GM19238 (cell line): ENCODE measurements around the gene PRLH.

Experiments
- DNase-seq: peaks from one replicate; pipeline ENCODE4 v3.0.0; 2011; ENCODE audit warnings: low spot score; ENCODE audit not compliant: insufficient read length

PRLH gene

DNA sequence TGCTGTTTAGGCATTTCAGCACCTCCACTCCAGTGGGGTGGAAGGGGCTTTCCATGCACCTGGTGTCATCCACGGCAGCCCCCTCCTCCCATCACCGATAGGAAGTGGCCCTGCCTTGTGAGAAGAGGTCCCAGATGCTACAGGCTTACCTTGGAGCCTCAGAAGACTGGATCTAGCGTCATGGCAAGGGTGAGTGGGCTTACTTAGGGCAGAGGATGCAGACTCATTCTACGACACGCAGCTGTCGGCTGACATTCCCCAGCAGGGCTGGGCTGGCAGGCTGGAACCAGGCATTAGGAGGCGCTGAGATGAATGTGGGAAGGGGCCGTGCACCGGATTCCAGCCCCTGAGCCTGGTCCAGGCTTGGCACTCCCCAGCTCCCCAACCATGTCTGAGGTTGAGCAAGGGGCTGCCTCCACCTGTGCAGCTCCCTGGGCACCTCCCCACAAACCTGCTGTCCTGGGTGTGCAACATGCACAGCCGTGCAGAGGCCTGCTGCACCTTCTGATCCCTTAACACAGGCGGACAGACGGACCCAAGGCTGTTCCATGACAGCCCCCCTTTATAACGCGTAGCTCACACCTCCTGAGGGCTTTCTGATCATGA lies 1.7 kb upstream of the PRLH start:
- no peak for DNase-seq

DNA sequence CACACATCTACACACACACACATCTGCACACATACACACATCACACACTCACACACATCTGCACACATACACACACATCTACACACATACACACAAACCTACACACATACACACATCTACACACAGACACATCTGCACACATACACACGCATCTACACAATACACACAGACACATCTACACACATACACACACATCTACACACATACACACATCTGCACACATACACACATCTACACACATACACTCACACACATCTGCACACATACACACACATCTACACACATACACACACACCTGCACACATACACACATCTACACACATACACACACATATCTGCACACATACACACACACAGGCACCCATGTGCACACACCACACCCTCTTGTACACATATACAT lies 400 bp upstream of the PRLH start:
- no peak for DNase-seq

DNA sequence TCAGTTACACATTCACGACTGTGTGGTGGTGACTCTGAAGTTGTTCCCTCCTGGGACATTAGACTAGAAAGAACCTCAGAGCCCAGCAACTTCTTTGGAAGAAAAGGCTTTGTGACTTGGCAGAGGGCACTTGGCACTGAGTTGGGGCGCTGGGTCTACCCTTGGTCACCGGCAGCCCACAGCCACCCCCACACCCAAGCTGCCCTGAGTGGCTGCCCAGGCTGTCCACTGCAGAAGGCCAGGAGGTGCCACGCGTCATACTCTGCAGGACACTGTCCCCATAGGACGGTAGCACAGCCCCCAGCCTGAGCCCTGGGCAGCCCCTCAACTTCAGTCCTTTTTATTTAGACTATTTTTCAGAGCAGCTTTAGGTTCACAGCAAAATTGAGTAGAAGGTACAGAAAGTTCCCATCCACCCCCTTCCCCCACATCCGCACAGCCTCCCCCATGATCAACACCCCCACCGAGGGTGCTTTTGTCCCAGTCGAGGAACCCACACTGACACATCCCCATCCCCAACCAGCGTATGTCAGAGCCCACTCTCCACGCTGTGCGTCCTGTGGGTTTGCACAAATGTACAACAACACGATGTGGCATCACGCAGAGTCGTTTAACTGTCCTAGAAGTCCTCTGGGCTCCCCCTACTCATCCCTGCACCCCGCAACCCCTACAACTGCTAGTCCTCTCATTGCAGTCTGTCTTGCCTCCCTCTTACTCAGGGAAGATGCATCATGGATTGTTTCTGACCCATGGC lies 1.1 kb downstream of the PRLH start:
- no peak for DNase-seq

DNA sequence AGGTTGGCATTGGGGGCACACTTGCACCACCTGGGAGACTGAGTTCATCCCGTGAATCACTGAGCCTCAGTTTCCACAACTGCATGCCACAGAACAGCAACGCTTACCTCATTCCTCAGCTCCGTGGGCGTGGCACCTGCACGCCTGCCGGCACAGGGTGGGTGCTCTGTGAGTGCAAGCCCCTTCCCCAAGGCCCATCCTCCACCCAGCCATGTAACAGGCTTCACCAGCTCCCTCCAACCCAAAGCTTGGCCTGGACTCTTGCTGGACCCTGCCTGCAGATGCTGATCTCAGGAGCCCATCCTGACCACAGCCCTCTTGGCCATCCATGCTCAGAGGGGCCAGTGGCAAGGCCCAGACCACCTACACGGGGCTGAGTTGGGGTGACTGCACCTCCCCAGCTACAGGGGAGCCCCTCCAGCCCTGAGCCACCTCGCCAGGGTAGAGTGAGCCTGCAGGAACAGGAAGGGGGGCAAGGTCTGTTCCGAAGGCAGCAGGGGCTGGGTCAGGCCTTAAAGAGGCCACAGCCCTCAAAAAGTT lies 1.8 kb downstream of the PRLH start:
- no peak for DNase-seq

DNA sequence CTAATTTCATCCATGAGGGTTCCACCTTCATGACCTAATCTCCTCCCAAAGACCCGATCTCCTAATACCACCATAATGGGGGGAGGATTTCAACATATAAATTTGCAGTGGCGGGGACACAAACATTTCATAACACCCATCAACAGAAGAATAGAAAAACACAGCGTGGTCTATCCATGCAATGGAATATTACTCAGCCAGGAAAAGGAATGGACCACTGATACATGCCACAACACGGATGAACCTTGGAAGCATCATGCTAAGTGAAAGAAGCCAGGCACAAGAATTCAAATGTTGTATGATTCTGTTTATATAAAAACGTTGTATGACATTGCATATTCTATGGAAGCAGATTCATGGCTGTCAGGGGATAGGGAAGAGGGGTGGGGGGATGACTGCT lies 2.7 kb downstream of the PRLH start:
- DNase-seq: no peak

DNA sequence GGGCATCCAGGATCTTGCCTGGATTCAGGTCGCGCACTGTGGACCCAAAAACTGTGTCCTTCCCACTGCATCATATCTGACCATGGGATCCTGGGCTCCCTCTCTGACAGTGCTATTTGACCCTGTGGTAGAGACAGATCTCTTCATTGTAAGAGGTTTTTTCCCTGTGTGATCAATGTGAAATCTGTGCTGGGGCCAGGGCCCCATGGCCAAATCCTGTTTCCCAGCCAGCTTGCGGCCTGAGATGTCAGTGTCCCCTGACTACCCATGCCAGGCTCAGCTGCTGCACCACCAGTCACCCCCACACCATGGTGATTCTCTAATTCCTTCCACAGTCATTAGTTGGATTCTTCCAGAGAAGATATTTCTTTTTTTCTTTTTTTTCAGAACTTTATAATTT lies 3.5 kb downstream of the PRLH start:
- no peak for DNase-seq

DNA sequence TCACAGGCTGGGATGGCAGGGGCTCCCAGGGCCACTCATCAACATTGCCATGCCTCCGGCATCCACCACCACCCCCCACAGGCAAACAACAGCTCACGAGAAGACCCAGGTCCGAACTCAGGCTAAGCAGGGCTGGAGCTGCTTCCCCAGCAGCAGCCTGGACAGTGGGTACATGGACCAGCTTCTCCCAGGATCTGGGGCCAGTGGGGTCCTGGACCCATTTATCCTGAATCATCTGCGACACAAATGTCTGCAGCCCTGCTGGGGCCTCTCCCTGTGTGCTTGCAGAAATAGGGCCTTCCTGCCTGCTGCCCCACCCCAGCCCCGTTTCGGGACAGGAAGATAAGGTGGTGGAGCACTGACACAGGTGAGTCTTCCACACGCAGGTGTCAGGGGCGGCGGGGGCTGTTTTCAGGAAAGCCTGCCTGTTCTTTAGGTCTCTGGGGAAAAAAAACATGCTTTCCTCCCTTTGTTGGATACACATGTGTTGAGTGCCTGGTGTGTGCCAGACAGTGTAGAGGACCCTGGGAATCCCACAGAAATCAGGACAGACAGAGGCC lies 4.5 kb downstream of the PRLH start:
- DNase-seq: no peak

DNA sequence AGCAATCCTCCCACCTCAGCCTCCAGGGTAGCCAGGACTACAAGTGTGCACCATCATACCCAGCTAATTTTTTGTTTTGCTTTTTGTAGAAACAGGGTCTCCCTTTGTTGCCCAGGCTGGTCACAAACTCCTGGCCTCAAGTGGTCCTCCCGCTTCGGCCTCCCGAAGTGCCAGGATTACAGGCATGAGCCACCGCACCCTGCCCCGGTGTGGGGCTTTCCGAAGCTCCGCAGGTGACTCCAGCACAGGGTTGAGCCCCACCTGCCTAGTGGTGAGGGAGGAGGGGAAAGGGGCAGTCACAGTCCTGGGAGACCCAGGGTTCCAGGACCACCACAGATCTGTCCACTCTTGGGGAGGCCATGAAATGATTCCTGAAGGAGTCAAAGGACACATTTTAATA lies 5.2 kb downstream of the PRLH start:
- DNase-seq: no peak

DNA sequence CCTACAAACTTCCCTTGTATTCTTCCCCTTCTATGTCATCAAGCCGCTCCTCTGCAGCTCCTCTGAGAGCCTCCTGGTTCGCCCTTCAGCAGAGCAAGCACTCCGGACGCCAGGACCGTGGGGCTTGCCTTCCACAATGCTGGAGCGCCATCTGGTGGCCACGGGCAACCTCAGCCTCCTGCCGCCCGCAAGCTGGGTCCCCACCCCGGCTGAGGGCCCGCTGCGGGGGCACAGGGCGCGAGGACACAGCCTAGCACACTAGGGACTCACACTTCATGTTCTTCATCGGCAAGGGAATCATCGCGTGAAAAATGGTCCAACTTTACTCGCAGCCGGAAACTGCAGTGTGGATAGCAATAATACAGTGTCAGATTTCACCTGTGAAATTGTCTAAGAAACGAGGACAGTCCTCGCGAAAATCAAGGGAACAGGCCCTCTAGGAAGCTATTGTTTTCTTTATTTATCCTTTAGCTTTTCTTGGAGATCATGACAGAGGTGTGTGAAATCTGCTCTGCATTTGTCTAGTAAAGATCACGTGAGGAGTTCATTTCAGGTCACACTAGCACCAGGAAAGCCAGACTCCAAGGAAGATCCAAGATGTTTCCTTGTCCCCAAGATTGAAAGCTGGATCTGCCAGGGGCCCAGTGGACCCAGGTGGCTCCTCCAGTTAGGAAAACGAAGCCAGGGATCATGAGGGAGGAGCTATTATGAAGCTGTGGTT lies 5.8 kb downstream of the PRLH start:
- peak; percentile 98 for DNase-seq

DNA sequence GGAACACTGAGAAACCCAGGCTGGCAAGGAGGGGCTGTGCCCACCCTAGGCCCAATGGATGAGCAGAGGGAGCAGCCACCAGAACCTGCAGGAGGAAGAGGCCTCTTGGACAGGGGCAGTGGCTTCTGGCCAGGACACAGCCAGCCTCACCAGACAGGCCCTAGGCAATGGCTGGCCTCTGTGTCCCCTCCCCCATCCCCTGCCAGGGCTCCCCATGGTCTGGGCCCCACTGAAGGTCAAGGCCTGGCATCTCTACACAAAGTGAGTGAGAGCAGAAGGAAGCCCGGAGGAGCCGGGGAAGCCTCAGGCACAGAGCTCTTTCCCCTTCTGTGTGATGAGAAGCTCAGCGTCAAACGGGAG lies 6.3 kb downstream of the PRLH start:
- DNase-seq: no peak

DNA sequence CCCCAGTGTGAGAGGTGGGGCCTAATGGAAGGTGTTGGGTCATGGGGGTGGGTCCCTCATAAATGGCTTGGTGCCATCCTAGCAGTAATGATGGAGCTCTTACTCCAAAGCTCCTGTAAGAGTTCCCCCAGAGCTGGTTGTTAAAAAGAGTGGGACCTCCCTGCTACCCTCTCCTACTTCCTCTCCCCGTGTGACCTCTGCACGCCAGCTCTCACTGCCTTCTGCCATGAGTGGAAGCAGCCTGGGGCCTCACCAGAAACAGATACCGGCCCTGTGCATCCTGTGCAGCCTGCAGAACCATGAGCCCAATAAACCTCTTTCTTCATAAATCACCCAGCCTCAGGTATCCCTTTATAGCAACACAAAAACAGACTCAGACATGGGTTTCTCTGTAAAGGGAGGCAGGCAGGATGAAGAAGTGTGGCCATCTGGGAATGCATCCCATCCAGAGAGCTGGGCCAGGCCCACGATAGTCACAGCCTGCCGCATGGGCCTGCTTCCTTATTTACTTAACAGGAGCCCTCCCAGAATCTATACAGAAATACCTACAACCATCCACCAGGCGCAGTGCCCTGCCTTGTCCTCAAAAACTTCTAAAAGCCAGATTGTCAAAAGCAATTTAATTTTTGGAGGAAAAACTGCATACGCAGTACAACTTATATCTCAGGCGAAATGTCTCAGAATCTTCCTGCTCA lies 7.5 kb downstream of the PRLH start:
- no peak for DNase-seq

DNA sequence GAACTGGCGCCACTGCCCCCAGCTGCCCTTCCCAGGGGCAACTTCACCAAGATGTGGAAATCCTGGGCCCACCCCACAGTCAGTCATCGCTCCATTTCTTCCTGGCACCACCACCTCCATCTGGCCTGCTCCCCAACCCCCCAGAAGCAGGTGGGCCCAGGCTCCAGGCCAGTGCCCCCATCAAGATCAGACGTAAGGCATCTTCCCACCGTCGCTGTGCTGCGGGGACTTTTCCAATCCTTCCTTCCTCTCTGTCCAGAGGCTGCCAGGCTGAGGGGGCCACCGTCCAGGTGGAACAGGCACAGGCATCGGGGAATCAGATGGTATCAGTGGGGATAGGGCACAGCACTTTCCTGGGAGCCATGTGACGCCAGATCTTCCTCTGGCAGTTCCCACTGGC lies 8.1 kb downstream of the PRLH start:
- no peak for DNase-seq

DNA sequence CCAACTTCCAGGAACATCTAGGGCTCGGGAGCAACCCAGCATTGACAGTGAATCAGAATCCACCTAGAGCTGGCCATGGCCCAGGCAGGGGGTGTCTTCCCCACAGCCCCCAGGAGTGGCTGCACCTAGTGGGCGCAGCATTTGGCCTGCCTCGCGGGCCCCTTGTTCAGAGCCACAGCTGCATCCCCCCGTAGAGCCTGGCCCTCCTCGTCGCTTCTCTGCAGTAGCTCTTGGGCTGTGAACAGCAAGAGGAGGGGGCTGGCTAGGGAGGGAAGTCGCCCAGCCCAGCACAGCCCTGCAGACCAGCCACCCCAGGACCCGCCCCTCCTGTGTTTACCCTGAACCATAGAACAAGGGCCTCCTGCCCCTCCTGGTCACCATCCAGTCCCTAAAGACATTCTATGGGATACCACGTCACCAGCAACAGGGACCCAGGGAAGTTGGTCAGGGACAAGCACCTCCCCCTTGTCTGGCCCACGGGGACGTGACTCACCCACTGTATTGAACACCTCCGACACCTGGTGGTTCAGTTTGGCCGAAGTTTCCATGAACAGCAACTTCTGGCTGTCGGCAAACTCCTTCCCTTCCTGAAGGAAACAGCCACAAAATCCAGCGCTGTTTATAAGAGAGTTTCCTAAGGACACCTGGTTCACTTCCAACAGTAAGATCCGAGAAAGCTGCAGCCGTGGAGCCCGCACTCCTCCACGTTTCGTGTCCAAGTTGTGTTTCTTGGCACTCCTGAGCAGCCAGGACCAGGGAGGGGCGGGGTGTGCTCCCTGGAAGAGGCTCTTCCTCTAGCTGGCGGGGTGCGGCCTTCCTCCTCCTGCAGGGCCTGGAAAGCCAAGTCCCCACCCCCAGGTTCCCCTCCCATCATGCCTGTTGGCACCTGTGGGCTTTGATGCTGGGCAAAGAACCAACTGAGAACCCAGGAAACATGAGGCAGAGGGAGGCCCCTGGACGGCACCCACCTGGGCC lies 8.8 kb downstream of the PRLH start:
- no peak for DNase-seq

DNA sequence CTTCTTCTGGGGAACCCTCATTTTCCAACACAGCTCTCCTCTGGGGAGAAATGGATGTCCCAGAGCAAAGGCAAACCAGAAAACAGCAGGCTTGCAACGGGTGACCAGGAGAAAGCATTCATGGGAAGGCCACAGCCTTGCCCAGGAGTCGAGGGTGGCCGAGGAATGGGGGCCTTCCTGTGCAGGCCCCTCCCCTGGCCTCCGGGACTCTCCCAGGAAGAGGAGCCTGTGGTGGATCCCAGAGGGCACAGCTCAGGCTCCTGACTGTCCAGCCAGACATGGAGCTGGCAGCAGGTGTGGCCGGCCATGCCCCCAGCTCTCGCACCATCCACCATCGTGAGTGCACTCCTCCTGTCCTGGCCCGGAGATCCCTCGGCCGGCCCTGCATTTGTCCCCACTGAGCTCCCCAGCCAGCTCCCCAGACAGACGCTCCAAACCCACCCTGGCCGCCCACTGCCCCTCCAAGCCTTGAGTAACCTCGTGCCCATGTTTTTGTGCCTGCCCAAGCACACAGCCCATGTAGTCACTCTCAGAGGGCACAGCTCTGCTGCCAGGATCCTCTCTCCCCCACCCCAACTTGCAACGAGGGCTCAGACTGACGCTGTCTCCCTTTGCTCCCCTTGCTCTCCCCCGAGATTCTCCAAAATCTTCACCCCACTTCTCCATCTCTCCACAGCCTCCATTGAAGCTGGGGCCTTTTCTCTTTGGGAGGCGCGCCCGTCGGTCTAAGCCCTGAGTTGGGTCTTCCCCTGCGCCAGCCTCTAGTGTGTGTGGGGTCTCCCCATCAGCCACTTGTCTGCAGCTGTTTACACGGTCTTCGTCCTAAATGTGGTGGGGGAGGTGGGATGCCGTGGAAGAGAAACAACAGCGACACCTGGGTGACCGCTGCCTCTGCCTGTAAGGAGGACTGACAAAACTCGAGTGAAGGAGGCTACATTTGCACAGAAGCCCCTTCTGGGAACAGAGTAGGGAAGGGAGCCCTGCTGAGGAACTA lies 9.8 kb downstream of the PRLH start:
- DNase-seq: no peak

DNA sequence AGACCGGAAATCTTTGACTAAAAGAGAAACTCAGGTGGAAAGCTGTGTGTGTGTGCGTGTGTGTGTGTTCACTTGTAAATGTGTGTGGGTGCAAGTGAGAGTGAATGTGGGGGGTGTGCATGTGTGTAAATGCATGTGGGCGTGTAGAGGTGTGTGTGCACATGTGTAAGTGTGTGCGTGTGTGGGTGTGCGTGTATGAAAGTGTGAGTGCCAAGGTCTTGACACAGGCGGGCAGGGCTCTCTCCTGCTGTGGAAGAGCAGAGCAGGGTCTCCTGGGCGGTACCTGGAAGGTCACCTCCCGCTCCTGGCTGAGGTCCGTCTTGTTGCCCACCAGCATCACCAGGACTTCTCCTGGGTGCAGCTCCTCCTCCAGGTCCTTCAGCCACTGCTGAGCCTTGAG lies 10.6 kb downstream of the PRLH start:
- no peak for DNase-seq

DNA sequence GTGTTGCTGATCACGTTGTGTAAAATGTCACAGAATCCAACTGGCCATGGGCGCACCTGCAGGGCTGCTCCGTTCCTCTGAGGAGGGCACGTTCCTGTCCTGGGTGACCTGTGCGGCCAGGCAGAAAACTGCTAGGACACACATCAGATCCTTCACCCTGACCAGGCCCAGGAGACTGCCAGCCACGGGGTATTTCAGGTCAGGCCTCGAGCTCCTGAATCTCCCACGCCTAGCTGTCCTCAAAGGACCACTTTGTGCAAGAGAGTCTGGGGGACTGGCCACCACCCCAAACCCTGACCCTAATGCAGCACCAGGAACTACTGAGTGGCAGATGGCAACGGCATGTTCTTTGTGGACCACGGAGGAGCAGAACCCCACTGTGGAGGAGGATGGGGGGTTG lies 11.1 kb downstream of the PRLH start:
- DNase-seq: no peak

DNA sequence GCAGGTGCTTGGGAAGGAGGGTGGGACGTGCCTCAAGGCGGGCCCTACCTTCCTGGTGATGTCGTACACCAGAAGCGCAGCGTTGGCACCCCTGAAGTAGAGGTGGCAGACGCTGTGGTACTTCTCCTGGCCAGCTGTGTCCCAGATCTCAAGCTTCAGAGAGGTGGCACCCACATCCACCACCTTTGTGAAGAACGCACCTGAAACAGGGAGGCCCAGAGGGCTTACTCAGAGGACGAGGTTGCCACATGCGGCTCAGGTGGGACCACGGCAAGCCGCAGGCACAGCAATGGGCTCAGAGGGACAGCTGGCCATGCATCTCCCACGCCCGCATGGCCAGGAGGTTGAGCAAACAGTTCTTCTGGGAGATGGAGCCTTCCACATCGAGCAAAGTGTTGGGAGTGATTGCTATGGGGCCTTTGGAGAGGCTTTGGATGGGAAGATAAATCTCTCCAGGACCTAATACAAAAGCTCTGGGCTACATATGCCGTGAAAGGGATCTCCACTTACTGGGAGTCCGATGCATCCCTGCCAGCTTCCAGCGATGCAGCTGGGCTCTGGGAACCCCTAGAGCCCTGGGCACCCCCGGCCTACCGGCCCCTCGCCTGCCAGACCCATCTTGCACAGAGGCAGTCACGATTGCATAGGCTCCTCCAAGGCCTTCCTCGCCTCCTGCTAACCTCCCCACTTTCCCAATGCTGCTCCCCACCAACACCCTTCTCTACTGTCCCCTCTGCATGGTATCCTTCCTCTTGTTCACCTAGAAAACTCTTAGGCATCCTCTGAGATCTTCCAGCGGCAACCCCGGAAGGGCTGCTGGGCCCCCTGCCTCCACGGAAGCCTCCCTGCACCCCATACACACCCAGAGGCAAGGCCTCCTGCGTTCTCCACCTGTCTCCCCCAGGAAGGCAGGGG lies 11.8 kb downstream of the PRLH start:
- DNase-seq: no peak

DNA sequence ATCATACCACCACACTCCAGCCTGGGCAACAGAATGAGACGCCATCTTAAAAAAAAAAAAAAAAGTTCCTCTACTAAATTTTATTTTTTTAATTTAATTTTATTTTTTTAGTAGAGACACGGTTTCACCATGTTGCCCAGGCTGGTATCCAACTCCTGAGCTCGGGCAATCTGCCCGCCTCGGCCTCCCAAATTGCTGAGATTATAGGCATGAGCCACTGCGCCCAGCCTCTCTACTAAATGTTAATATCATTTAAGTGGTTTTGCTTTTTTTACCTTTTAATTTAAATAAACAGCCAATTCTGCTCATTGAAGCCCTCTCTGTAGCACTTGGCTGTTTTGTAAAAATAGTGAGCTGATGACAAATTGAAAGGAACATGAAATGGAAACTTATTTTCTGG lies 15.0 kb downstream of the PRLH start:
- DNase-seq: no peak
